ENCODE measurements around the gene EHF. TPM values are rescaled to one million over a fixed set of nuclear protein-coding genes. Genes with fewer than 3 reads are reported as not detected.

Gene EHF
- total RNA-seq, 2 experiments from 2014 or later, result 0.14 to 0.25 TPM

DNA sequence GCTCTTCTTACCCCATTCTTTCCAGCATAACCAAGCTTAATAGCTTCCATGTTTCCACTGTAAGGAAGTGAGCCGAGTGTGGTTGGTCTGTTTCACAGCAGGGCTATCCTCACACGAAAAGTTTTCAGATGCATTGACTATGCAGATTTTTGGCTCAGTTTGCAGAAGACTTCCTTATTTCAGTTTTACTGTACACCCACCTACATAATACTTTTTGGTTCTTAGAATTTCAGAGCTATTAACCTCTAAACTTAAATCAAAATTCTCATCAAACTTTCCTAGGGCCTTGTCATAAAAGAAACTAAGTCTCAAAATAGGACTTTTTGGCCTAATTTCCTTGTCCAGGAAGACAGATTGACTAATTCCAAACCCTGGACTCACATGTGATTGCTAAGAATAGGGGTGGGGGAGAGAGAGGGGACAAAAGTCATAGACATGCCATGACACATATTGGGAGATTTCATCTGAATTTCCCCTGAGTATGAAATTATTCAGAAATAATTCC, 7.3 kb upstream of the EHF start:
- intact Hi-C loops (cut with DNase I, micrococcal nuclease), result loop anchor here (1.0 to 2.0 kb wide), 3 partner anchors 37 to 41 kb away; no protein-coding TSS in a partner anchor
- Mint-ChIP-seq H3K27me3 (peaks cover 13% of the 10 kb centered on the region), H3K9me3 (ENCODE audit: low read depth) (no peaks in the 10 kb centered on the region), H3K4me3 (no peak overlapping the region), H3K27ac (no peak overlapping the region), H3K4me1 (peaks cover 18% of the 10 kb centered on the region), H3K36me3 (ENCODE audit: low read depth) (no peaks in the 10 kb centered on the region)
- ATAC-seq (peak; percentile 64), DNase-seq (no peak)
- ChIA-PET CTCF (interaction anchor here (0.7 to 1.0 kb wide), 2 partner anchors 24 to 556 kb away, joined by 3 read pairs; no protein-coding TSS in a partner anchor), POLR2A (interaction anchor here (0.6 kb wide), 1 partner anchor 21 kb away, joined by 3 read pairs; no protein-coding TSS in a partner anchor)

DNA sequence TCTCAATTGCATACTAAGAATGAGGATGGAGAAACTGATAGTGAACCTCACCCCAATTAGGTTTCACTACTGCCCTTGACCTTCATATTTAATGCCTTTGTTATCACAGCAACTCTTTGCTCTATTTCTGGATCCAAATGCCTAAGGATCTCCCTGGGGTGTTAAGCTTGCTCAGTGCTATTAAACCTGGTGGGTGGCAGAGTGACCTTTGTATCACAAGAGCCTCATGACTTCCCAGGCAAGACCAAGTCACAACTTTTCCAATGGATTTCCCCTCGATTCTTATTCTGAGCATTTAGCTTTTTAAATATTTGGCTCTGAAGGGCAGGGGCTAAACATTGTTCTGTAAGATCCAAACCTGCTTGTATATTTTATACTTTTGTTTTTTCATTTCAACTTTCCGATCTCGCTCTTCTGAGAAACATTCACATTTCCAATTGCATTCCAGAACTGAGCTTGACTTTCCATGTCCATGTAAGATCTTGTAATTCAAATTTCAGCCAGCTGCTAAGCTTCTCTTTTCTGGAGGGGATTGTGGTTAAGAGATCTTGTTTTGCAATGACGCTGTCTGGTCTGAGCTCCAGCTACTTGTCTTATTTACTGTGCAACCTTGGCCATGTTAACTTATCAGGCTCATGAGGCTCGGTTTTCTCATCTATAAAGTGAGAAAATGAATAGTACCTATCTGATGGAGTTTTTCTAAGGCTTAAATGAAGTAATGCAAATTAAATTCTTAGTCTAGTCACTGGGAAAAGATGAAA, 6.4 kb upstream of the EHF start:
- Mint-ChIP-seq H3K4me1 (peaks cover 18% of the 10 kb centered on the region), H3K4me3 (no peak overlapping the region), H3K36me3 (ENCODE audit: low read depth) (no peaks in the 10 kb centered on the region), H3K27ac (no peak overlapping the region), H3K27me3 (peaks cover 13% of the 10 kb centered on the region), H3K9me3 (ENCODE audit: low read depth) (no peaks in the 10 kb centered on the region)
- no peak for DNase-seq
- ChIA-PET CTCF (interaction anchor here (0.9 to 1.2 kb wide), 2 partner anchors 26 to 41 kb away, joined by 3 read pairs; no protein-coding TSS in a partner anchor), POLR2A (interaction anchor here (1.2 kb wide), 1 partner anchor 36 kb away, joined by 5 read pairs; no protein-coding TSS in a partner anchor)
- intact Hi-C loops (cut with DNase I, micrococcal nuclease), result loop anchor here (1.0 to 2.0 kb wide), 2 partner anchors 36 kb away; no protein-coding TSS in a partner anchor
- ATAC-seq, result peak; percentile 42

DNA sequence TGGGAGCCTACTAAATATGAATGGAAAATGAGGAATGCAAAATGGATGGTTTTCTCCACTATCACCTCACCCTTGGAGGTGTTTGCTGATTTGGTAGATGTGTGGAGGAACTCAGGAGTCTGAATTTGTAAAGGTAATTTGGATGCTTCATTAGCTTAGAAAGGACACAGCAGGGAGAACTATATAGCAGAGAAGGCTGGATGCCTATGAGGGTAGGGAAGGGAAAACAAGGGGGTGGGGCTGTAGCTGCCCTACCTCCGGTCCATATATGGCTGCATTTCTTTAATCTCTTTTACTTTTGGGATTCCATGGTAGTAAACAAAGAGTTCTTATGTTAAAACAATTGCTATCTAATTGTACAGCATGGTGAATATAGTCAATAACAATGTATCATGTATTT, 4.8 kb upstream of the EHF start:
- CTCF ChIA-PET, result interaction anchor here (1.2 kb wide), 1 partner anchor 28 kb away, joined by 3 read pairs; no protein-coding TSS in a partner anchor
- POLR2A ChIA-PET, result no interaction called here
- Mint-ChIP-seq H3K27me3 (peaks cover 12% of the 10 kb centered on the region), H3K36me3 (ENCODE audit: low read depth) (no peaks in the 10 kb centered on the region), H3K9me3 (ENCODE audit: low read depth) (no peaks in the 10 kb centered on the region), H3K4me1 (peaks cover 18% of the 10 kb centered on the region), H3K27ac (no peak overlapping the region), H3K4me3 (no peak overlapping the region)
- ATAC-seq (no peak), DNase-seq (no peak)
- intact Hi-C loops (cut with DNase I, micrococcal nuclease), result no loop called here

DNA sequence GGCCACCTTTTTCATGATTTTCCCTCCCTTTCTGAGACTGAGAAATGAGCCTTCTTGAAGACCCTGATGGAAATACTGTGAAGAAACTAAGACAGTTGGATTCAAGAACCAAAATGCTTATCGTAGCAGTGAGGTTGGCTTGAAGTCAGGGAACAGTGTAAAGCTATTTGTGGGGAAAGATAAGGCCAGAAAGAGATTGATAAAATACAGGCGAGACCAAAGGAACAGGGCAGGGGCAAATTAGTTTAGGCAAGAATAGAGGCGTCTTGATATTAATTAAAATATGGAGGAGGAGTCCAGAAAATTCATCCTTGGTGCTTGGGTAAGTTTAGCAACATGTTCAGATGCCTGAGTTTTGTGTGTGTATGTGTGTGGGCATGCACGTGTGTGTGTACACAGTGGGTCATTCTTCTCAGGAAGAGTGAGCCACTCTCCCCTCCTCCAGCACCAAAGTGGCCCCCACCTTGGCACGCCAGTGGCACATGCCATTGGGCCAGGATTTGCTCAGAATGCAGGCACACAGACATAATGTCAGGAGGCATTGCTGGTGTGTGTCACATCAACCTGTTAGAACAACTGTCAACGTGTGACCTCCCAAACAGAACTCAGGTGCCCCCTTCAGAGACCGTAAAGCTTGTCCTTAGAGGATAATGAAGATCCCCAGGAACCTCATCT, 3.9 kb upstream of the EHF start:
- DNase-seq (no peak), ATAC-seq (no peak)
- H3K27ac Mint-ChIP-seq, result no peak overlapping the region
- CTCF ChIA-PET, result no interaction called here
- H3K27me3 Mint-ChIP-seq, result peaks cover 12% of the 10 kb centered on the region
- POLR2A ChIA-PET, result no interaction called here
- no peak overlapping the region for H3K4me3 Mint-ChIP-seq
- intact Hi-C loops (cut with DNase I, micrococcal nuclease), result no loop called here
- no peaks in the 10 kb centered on the region for H3K9me3 Mint-ChIP-seq (ENCODE audit: low read depth)
- no peaks in the 10 kb centered on the region for H3K36me3 Mint-ChIP-seq (ENCODE audit: low read depth)
- H3K4me1 Mint-ChIP-seq, result peaks cover 18% of the 10 kb centered on the region

DNA sequence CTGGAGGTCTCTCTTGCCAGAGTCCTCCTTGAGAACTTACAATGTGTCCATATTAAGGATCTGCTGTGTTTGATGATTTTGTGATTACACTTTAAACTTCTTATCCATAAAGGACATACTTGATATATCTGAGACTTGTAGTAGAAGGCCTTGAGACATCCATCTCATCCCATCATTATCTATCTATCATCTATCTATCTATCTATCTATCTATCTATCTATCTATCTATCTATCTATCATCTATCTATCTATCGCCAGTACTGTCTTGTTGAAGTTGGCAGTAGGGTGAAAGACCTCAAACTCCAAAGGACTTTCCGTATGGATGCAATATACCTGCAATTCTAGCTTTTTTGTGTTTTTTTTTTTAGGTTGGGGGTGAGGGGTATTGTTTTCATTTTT, 2.5 kb upstream of the EHF start:
- no peaks in the 10 kb centered on the region for H3K9me3 Mint-ChIP-seq (ENCODE audit: low read depth)
- H3K4me3 Mint-ChIP-seq, result no peak overlapping the region
- intact Hi-C loops (cut with DNase I, micrococcal nuclease), result no loop called here
- peaks cover 14% of the 10 kb centered on the region for H3K27me3 Mint-ChIP-seq
- H3K4me1 Mint-ChIP-seq, result peaks cover 15% of the 10 kb centered on the region
- ChIA-PET CTCF (no interaction called here), POLR2A (no interaction called here)
- H3K36me3 Mint-ChIP-seq (ENCODE audit: low read depth), result no peaks in the 10 kb centered on the region
- no peak overlapping the region for H3K27ac Mint-ChIP-seq
- ATAC-seq (no peak), DNase-seq (no peak)

DNA sequence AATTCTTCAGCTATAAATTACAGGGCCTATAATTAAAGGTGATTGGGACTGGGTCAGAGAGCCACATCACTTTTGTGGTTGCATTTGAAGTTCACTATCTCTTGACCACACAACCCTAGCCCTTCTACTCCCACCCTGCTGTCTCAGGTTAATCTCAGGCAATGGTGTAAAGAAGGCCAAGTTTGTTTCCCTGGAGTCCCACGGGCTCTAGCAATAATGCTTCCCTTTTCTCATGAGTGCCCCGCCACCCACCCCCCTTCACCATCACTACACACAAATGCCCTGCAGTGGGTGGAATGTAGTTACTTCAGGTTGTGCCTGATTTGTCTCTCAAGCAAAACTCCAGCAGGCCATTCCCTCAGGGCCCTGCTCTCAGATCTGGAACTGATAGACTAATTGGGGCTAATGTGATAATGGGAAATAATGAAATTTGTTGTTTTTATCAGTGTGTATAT, 1.8 kb upstream of the EHF start:
- Mint-ChIP-seq H3K9me3 (ENCODE audit: low read depth) (no peaks in the 10 kb centered on the region), H3K4me3 (no peak overlapping the region), H3K27ac (no peak overlapping the region), H3K4me1 (peaks cover 11% of the 10 kb centered on the region), H3K27me3 (peaks cover 17% of the 10 kb centered on the region), H3K36me3 (ENCODE audit: low read depth) (no peaks in the 10 kb centered on the region)
- intact Hi-C loops (cut with DNase I, micrococcal nuclease), result no loop called here
- ATAC-seq (no peak), DNase-seq (no peak)
- POLR2A ChIA-PET, result no interaction called here
- CTCF ChIA-PET, result no interaction called here

DNA sequence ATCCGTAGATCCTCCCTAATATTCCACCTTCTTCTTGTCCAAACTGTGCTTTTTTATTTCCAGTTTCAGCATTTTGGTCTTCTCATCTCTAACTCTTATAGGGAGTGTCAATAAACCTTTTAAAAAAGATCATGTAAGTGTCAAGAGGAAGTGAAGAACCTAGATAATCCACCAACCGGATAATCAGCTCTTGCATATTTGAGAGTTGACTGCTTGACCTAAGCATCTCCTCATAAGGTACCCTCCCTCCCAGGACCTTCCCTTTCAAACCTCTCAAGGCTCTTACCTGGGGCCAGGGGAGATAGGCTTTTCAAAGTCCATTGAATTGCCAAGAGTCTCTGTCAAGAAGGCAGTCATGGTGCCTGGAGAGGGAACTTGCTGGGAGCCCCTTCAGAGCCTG, 691 bp upstream of the EHF start:
- no peak overlapping the region for H3K4me3 Mint-ChIP-seq
- intact Hi-C loops (cut with DNase I, micrococcal nuclease), result no loop called here
- H3K27me3 Mint-ChIP-seq, result peaks cover 19% of the 10 kb centered on the region
- ATAC-seq (no peak), DNase-seq (no peak)
- H3K4me1 Mint-ChIP-seq, result peaks cover 4% of the 10 kb centered on the region
- no peaks in the 10 kb centered on the region for H3K9me3 Mint-ChIP-seq (ENCODE audit: low read depth)
- ChIA-PET POLR2A (no interaction called here), CTCF (no interaction called here)
- H3K27ac Mint-ChIP-seq, result no peak overlapping the region
- H3K36me3 Mint-ChIP-seq (ENCODE audit: low read depth), result no peaks in the 10 kb centered on the region

DNA sequence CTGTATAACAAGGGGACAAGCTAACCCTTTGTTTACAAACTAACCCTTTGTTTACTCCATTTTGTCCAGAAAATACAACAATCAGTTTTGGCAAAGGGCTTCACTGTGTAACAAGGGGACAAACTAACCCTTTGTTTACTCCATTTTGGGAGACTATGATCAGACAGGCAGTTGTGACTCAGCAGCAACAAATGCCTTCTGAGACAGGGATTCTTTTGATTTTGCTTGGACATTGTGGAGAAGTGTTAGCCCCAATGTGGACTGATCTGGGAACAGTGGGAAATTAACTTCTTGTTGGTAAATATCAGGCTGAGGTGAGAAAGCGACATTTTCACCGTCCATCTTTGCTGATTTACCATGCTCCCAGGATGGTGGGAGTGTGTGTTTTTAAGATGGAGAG, 983 bp downstream of the EHF start:
- POLR2A ChIA-PET, result no interaction called here
- ATAC-seq, result no peak
- CTCF ChIA-PET, result no interaction called here

DNA sequence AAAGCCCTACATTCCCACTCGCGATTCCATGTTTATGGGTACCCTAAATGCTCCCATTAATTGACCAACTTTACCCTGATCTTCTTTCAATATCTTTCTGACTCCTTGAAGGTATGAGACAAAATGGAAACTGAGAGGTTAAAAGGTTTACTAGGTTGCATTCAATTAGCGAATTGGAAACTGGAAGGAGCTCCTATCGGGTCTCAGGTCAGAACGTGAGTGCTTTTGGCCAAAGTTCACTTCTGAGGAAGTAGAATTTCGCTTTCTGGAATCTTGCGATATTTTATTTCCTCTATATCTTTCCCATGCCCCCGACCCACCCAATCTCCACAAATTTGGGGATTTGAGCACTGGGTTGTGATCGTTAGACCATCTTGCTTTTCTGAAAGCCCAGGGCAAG, 2.6 kb downstream of the EHF start:
- no peak for ATAC-seq
- Mint-ChIP-seq H3K4me1 (peaks cover 6% of the 10 kb centered on the region), H3K27me3 (peaks cover 23% of the 10 kb centered on the region), H3K4me3 (no peak overlapping the region), H3K27ac (no peak overlapping the region), H3K9me3 (ENCODE audit: low read depth) (no peaks in the 10 kb centered on the region), H3K36me3 (ENCODE audit: low read depth) (no peaks in the 10 kb centered on the region)
- no peak for DNase-seq
- CTCF ChIA-PET, result interaction anchor here (0.6 kb wide), 1 partner anchor 1225 kb away, joined by 3 read pairs; no protein-coding TSS in a partner anchor
- POLR2A ChIA-PET, result no interaction called here
- intact Hi-C loops (cut with DNase I, micrococcal nuclease), result no loop called here

More for the DNA sequence above, 983 bp downstream of the EHF start:
- H3K4me1 Mint-ChIP-seq, result peaks cover 6% of the 10 kb centered on the region
- H3K4me3 Mint-ChIP-seq, result no peak overlapping the region
- DNase-seq, result no peak
- intact Hi-C loops (cut with DNase I, micrococcal nuclease), result loop anchor here in 1 of 2 experiments (1.0 kb wide), 1 partner anchor 19 kb away; no protein-coding TSS in a partner anchor
- H3K27me3 Mint-ChIP-seq, result peaks cover 22% of the 10 kb centered on the region
- H3K36me3 Mint-ChIP-seq (ENCODE audit: low read depth), result no peaks in the 10 kb centered on the region
- no peaks in the 10 kb centered on the region for H3K9me3 Mint-ChIP-seq (ENCODE audit: low read depth)
- H3K27ac Mint-ChIP-seq, result no peak overlapping the region

DNA sequence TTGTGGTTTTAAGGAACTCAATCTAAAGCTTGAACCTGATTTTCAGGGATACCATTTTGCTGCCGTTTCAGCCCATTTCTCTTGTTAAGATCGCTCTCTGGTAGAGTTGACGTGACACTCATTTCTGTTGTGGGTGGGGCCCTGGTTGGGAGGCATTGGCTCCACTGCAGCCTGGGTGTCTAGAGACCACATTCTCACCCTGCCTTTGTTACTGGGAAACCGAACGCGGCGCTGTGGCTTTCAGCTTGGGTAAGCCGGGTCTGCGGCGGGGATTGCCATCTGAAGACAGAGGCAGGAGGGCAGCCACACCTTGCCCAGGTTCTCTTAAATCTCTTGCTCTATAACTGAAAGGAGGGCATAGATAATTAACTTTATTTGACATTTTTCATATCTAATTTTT, 3.2 kb downstream of the EHF start:
- peaks cover 23% of the 10 kb centered on the region for H3K27me3 Mint-ChIP-seq
- ChIA-PET CTCF (interaction anchor here (0.6 kb wide), 1 partner anchor 1225 kb away, joined by 3 read pairs; no protein-coding TSS in a partner anchor), POLR2A (no interaction called here)
- ATAC-seq (peak; percentile 68), DNase-seq (peak; percentile 52)
- no peaks in the 10 kb centered on the region for H3K9me3 Mint-ChIP-seq (ENCODE audit: low read depth)
- no peak overlapping the region for H3K4me3 Mint-ChIP-seq
- H3K27ac Mint-ChIP-seq, result no peak overlapping the region
- H3K4me1 Mint-ChIP-seq, result peaks cover 6% of the 10 kb centered on the region
- intact Hi-C loops (cut with DNase I, micrococcal nuclease), result no loop called here
- H3K36me3 Mint-ChIP-seq (ENCODE audit: low read depth), result no peaks in the 10 kb centered on the region

DNA sequence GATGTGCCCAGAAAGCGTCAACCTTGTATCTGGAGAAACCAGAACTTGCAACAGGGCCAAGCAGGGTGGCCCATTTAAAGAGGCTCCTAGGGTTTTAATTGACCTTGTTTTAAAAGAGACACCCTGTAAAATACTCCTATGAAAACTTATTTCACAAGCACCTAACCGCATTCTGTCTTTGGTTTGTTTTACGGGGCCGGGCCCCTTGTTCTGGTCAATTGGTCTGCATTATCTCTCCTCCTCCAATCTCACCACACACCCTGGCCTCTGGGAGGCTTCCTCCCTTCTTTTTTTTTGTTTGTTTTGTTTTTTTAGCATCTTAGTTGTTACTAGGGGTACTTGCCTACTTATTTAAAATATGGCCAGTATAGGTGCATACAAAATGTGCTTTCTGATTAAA, 4.7 kb downstream of the EHF start:
- intact Hi-C loops (cut with DNase I, micrococcal nuclease), result no loop called here
- no peak for ATAC-seq
- no peak overlapping the region for H3K4me3 Mint-ChIP-seq
- H3K27me3 Mint-ChIP-seq, result peaks cover 23% of the 10 kb centered on the region
- H3K9me3 Mint-ChIP-seq (ENCODE audit: low read depth), result no peaks in the 10 kb centered on the region
- no peaks in the 10 kb centered on the region for H3K36me3 Mint-ChIP-seq (ENCODE audit: low read depth)
- CTCF ChIA-PET, result interaction anchor here (0.7 to 1.2 kb wide), 2 partner anchors 25 to 113 kb away, joined by 4 to 5 read pairs; partner anchors contain the start of gene ELF5
- POLR2A ChIA-PET, result no interaction called here
- H3K4me1 Mint-ChIP-seq, result peaks cover 6% of the 10 kb centered on the region
- DNase-seq, result no peak
- H3K27ac Mint-ChIP-seq, result no peak overlapping the region
